GM21717 (cell line): ENCODE results near the gene RNF34.

Experiments
- ATAC-seq: cut with Tn5 transposase; IDR thresholded peaks from one replicate; pipeline ENCODE4 v1.9.1; 2021; ENCODE audit warnings: mild to moderate bottlenecking, moderate library complexity; ENCODE audit not compliant: unreplicated experiment

The RNF34 gene

GRCh38 chr12:121436706-121437105, 36.8 kb downstream of the RNF34 start:
- no peak for ATAC-seq

DNA sequence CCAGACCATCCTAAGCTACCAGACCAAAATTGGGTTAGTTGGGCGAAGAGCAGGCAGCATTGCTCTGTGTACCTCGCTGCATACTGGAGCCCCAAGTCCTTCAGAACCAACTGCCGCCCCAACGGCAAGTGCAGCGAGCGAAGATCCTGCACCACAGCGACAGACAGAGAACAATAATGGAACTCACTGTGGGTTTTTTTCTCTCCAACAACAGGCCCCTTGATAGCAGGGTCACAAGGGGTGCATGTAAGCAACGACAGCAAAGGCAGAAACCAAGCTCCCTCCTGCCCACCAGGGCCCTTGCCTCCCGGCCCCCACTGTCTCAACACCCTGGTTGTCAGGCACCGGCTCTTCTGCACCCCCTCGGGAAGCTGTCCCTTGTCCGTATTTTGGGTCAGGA, 39.0 kb downstream of the RNF34 start:
- ATAC-seq = no peak

GRCh38 chr12:121439715-121440114, 39.8 kb downstream of the RNF34 start:
- ATAC-seq = no peak

DNA sequence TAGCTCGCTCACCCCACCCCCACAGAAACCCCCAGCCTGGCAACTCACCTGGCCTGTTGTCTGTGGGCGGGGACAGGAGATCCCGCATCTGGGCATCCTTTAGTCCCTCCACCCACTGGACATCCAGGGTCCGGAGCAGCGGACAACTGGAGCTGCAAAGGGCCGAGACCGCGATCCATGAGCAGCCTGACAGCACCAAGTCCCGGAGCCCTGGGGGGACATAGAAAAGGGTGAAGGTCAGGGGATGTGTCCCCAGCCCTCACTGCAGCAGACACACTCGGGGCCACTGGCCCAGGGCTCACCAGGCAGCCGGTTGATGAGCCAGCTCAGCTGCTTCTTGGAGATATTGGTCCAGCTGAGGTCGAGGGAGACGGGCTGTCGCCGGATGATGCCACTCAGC, 40.9 kb downstream of the RNF34 start:
- no peak for ATAC-seq

- ATAC-seq = no peak
These were observed 41.6 kb downstream of the RNF34 start for GRCh38 chr12:121441555-121441954.

GRCh38 chr12:121442028-121442948, 42.4 kb downstream of the RNF34 start:
- ATAC-seq = no peak

DNA sequence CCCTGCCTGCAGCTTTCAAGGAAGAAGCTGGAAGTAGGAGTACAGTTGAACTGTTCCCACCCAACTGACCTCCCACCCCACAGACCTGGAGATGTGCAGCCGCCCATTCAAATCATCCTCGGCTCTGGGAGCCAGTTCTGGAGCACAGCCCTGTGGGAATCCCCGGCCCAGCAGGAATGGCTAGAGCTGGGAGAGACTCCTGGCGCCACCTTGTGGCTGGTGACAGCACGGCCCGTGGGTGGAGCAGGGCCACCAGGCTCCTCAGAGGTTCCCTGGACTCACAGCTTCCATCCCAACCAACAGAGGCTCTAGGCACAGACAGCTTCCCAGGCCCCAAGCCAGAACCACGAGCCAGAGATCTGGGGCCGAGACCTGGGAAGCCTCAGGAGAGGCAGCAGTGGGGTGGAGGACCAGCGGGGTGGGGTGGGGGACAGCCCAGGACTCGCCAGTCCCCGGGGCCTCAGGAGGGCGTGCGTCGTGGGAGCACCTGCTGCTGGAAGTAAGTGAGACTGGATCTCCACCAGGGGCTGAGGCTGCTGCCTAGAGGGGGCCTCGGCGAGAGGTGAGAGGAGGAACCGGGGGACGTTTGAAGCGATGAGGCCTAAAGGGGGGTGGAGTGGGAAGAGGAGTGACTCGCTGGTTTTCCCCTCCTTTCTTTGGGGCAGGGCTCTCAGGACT, 43.4 kb downstream of the RNF34 start:
- ATAC-seq = no peak

- no peak for ATAC-seq
These were observed 44.3 kb downstream of the RNF34 start for GRCh38 chr12:121443911-121444841.

DNA sequence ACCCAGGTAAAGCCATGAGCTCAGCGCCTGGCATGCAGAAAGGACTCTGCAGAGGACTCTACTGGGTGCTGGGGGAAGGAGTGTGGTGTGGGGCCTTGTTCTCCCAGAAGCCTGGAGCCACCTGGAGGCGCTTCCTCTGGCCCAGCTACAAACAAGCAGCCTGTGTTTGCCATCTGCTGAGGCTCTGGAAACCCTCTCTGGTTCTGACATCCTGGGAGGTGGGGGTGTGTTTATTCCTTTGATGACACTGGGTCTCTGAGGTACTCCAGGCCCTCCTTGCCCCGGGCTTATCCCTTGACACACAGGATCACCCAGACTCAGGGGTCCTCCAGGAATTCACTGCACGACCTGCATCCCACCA, 44.9 kb downstream of the RNF34 start:
- no peak for ATAC-seq

DNA sequence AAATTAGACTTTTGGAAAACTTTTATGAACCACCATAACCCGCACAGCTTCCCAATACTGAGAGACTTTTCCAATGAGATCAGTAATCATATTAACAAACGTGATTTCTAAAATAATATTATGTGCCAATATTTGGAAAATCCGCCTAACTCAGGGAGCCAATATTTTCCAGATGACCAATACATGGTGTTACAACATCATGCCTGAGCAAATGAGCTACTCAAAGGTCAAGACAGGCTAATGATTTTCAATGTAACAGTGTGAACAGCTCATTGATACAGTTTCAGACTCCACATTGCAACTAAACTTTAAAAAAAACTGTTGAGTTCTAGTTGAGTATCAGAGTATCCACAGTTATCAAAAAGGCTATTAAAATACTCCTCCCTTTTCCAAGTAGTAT, 46.8 kb downstream of the RNF34 start:
- ATAC-seq = no peak

DNA sequence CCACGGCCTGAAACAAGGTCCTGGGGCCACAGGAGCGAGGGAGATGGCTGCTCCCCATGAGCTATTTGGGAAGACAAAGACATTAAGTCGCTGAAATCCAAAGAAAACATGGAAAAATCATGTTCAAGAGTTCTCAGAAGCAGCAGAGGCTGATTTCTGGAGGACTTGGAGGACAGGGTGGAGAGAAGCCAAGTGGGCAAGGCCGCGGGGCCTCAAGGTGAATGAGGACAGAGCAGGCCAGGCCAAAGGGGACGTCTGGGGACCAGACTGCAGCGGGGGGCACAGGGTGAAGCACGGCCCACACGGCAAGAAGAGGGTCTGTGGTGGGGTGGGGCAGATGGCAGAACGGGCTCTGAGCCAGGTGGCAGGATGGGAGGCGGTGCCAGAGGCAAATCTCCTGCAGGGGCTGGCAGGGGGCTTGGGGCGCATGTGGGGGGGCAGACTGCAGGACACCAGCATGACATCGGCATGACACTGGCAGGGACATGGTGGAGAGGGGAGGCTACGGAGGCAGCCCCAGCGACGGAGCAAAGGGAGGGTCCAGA, 48.9 kb downstream of the RNF34 start:
- ATAC-seq = no peak

DNA sequence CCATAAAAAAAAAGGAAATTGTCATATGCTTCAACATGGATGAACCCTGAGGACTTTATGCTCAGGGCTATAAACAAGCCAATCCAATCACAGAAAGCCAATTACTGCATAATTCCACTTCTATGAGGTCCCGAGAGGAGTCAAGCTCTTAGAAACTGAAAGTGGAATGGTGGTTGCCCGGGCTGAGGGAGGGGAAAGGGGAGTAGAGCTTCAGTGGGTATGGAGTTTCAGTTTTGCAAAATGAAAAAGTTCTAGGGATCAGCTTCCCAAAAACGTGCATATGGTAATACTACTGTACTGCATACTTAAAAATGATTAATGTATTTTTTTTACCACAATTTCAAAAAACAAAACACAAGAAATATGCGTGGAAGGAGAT, 52.0 kb downstream of the RNF34 start:
- no peak for ATAC-seq

DNA sequence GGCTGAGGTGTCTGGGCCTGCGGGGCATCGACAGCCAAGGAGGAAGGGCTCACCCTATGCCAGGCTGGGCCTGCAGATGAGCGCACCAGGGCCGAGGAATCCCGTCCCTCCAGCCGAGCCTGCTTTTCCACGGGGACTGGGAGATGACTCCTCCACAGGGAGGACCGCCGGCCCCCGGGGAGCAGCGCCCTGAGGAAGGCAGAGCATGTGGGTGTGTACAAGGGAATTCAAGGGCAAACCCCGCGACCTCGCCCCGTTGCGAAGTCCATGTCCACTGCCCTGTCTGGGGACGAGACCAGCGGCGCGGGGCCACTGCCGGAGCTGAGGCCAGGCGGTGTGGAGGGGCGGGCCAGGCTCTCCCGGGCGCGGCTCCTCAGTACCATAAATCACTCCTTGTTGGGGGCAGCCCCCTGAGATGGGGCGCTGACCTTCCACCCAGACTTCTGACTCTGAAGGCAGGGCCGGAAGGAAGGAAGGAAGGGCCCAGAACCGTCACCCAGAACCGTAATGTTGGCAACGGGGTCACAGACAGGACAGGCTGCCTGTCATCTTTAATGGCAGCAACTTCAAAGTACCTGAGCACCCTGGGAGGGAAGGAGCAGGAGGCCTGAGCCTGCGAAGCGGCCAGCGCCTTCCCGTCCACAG, 52.5 kb downstream of the RNF34 start:
- ATAC-seq = no peak

DNA sequence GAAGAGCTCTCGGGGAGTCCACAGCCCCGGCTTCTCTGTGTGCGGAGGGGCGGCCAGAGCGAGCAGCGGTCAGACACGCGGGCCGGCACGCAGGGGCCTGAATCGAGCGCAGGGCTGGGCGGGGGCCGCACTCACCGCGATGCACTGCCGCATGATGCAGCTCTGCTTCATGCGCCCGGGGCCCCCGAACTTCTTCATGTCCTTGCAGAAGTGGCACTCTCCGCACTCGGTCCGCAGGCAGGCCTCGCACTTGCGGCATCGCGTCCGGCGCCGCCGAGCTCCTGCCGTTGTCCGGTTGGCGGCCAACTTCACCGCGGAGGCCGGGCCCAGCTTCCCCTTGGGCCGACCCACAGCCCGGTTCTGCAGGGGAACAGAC, 53.1 kb downstream of the RNF34 start:
- ATAC-seq = no peak

GRCh38 chr12:121453629-121454028, 53.7 kb downstream of the RNF34 start:
- ATAC-seq = no peak

GRCh38 chr12:121454921-121455320, 55.0 kb downstream of the RNF34 start:
- ATAC-seq = no peak

- ATAC-seq = no peak
These were observed 56.0 kb downstream of the RNF34 start for GRCh38 chr12:121455766-121456420.

GRCh38 chr12:121456551-121456950, 56.6 kb downstream of the RNF34 start:
- ATAC-seq = no peak

- ATAC-seq = no peak
These were observed 61.1 kb downstream of the RNF34 start for GRCh38 chr12:121461048-121461447.

- no peak for ATAC-seq
These were observed 64.4 kb downstream of the RNF34 start for GRCh38 chr12:121464331-121464730.
